Stomach (tissue), 9 donors: ENCODE results near the gene PGPEP1. TPM values are rescaled to one million over a fixed set of nuclear protein-coding genes. Genes with fewer than 3 reads are reported as not detected.

Experiments used
- DNase-seq, 2 donors: peaks; one replicate each; pipeline versions ENCODE4 v3.0.0 to v3.0.0-alpha.2; 2013 to 2019
- H3K27ac ChIP-seq, 5 donors: fragments of 200-600 bp in 4 of 5; sonication (generic) in 4 of 5; one replicate each; pipeline ENCODE4 v1.5.1; 2013 to 2019; ENCODE audit warnings: mild to moderate bottlenecking in 1 of 5, moderate library complexity in 1 of 5
- H3K27me3 ChIP-seq, 3 donors: fragments of 200-600 bp; sonication (generic); one replicate each; pipeline ENCODE4 v1.5.1; 2017 to 2019; ENCODE audit warnings: mixed run types in 1 of 3
- H3K36me3 ChIP-seq, 4 donors: fragments of 200-600 bp; sonication (generic); 1 replicate in 3 of 4; 2 replicates in 1 of 4; pipeline ENCODE4 v1.5.1; 2016 to 2019
- H3K4me1 ChIP-seq, 4 donors: fragments of 200-600 bp; sonication (generic); one replicate each; pipeline ENCODE4 v1.5.1; 2016 to 2019
- H3K4me3 ChIP-seq, 4 donors: fragments of 200-600 bp; sonication (generic) in 3 of 4; one replicate each; pipeline ENCODE4 v1.5.1; 2016 to 2019; ENCODE audit warnings: mild to moderate bottlenecking in 1 of 4
- H3K9me3 ChIP-seq, 4 donors: fragments of 200-600 bp; sonication (generic); one replicate each; pipeline ENCODE4 v1.5.1; 2016 to 2019
- CTCF ChIP-seq, 7 experiments: fragments of 450-650 bp in 4 of 7; fragments of 200-600 bp in 3 of 7; sonication (generic) in 3 of 7; IDR thresholded peaks; one replicate each; pipeline ENCODE4 v1.5.1; 2016 to 2019; ENCODE audit warnings: antibody characterized with exemption in 7 of 7, control low read depth in 2 of 7, mild to moderate bottlenecking in 1 of 7
- EP300 ChIP-seq: sonication (generic); formaldehyde crosslinking; IDR thresholded peaks from one replicate; pipeline ENCODE4 v1.6.1; 2017; ENCODE audit warnings: antibody characterized with exemption
- POLR2A ChIP-seq, 4 donors: fragments of 450-650 bp; IDR thresholded peaks; one replicate each; pipeline ENCODE4 v1.6.1; 2016; ENCODE audit warnings: antibody characterized with exemption in 4 of 4, control low read depth in 2 of 4, mild to moderate bottlenecking in 1 of 4, moderate library complexity in 1 of 4
- POLR2AphosphoS5 ChIP-seq, 3 donors: sonication (generic); formaldehyde crosslinking; IDR thresholded peaks; one replicate each; pipeline ENCODE4 v1.6.1; 2016; ENCODE audit warnings: antibody characterized with exemption in 3 of 3
- WGBS, 5 donors: extraction: QIAGEN DNeasy Blood & Tissue Kit in 3 of 5; methylation state at CpG; one replicate each; pipeline versions ENCODE4 v1.1.5 to v1.1.7; 2013 to 2018; 5-methylcytosine and 5-hydroxymethylcytosine counted together
- intact Hi-C: fragments of 100-400 bp; cut with DNase I; formaldehyde crosslinking; loops from one replicate; pipeline ENCODE4 v1.15.1; 2023; ENCODE audit warnings: low total_unique reads
- polyA plus RNA-seq, 3 donors: library from polyadenylated mRNA; stranded (reverse); fragments of 200-250 nt; gene quantifications; one replicate each; pipeline ENCODE4 v1.2.3, GENCODE V29; 2013
- small RNA-seq, 4 donors: library from RNA; depleted of rRNA; stranded (forward); fragments of <200 nt; gene quantifications; one replicate each; pipeline ENCODE3, GENCODE V24; 2016
- total RNA-seq, 5 donors: library from RNA; depleted of rRNA; stranded (reverse); fragments of >200 nt; gene quantifications; one replicate each; pipeline versions ENCODE4 v1.1.0 to v1.2.3, GENCODE V29; 2014 to 2016
- donor health status: healthy with polysubstance abuse.
- donor health status: Bipolar disorder and iron deficiency.
- donor health status: healthy.

Gene PGPEP1
- total and polyA plus RNA-seq, 8 donors = 8.0 to 58.9 (median 26.0) TPM

DNA sequence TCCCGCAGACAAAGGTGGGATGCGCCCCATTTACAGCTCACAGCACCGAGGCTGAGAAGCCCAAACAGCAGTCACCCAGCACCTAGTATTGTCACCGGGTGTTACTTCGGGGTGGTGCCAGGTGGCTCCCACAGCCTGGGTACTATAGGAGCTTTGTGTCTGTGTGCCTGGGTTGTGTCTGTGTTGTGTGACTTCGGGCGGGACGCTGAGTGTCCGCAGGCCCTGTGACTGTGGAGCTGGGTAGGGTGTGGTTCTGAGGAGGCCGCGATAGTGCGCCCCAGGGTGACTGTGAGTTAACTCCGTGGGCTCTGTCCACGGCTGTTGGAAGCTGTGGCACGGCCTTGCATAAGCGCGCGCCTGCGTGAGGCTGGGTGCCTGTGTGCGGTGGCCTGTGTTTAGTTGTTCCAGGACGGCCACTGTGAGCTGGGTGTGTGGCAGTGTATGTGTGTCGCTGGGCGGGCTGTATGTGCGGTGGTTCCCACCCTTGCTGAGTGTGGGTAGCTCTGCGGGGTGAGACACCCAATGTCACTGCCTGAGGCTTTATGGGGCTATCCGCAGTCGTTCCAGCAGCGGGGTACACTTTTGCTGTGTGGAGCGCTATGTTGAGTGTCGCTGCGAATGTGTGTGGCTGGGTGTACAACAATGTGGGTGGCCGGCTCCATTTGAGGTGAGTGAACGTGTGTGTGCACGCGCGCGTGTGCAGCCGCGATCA lies 78.2 kb downstream of the PGPEP1 start:
- 7 to 33% (median 10%) methylated on average over 10 to 39 of the region's 39 CpGs for WGBS, 5 donors
- intact Hi-C loops = no loop called here
- no peaks in the 10 kb centered on the region for H3K9me3 ChIP-seq
- H3K4me1 ChIP-seq = peaks cover 74 to 91% (median 89%) of the 10 kb centered on the region in 4 donors
- DNase-seq = no peak
- TF ChIP-seq POLR2A (IDR thresholded peaks at IDR 0.05) (no peak), POLR2AphosphoS5 (IDR thresholded peaks at IDR 0.05) (no peak), CTCF (IDR thresholded peaks at IDR 0.05) (no peak), EP300 (no peak)
- no peaks in the 10 kb centered on the region for H3K36me3 ChIP-seq
- peaks cover 0 to 35% (median 22%) of the 10 kb centered on the region in 3 donors for H3K27me3 ChIP-seq
- H3K27ac ChIP-seq = peak overlapping the region; percentile 84 to 95 (median 90)
- peak overlapping the region; percentile 65 to 69 (median 68) for H3K4me3 ChIP-seq

- H3K27me3 ChIP-seq = peaks cover 0 to 35% (median 22%) of the 10 kb centered on the region in 3 donors
- TF ChIP-seq CTCF (IDR thresholded peaks at IDR 0.05) (peak in 3 of 7 experiments; percentile 12 to 52 (median 24)), POLR2A (IDR thresholded peaks at IDR 0.05) (no peak), POLR2AphosphoS5 (IDR thresholded peaks at IDR 0.05) (peak; percentile 8 to 64 (median 28))
- peak; percentile 76 to 93 for DNase-seq
- H3K36me3 ChIP-seq = no peaks in the 10 kb centered on the region
- H3K27ac ChIP-seq = peak within 1 kb of the TSS; percentile 84 to 95 (median 90)
- no peaks in the 10 kb centered on the region for H3K9me3 ChIP-seq
- H3K4me3 ChIP-seq = peak within 1 kb of the TSS; percentile 65 to 69 (median 68)
- intact Hi-C loops = no loop called here
- H3K4me1 ChIP-seq = peaks cover 73 to 94% (median 93%) of the 10 kb centered on the region in 4 donors
- WGBS, 5 donors = 0 to 2% (median 1%) methylated on average over 20 to 80 of the region's 80 CpGs
Measured at GRCh38 chr19:18419195-18419698, 78.8 kb downstream of the PGPEP1 start, which contains the start of gene SSBP4. SSBP4 (plus strand) TSS chr19:18419398; CDS start chr19:18419649, 251 bp downstream.

Small RNA genes within 50 kb of the gene (small RNA-seq; reads per million reads assigned to genes)
- gene MIR3189 (0 reads per million in 4 donors), gene RN7SL513P (0 reads per million in 4 donors)

Other genes with a start within 250 kb of the PGPEP1 start
- gene MAST3, start 242.8 kb upstream of the PGPEP1 start, total RNA-seq = 10 to 100 TPM in 3 of 5 donors, 1 to 10 TPM in 2; 1.7 to 29.0 (median 10.7) TPM
- 1 to 10 TPM; 1.8 to 4.0 (median 1.9) TPM for gene MAST3, start 242.8 kb upstream of the PGPEP1 start, polyA plus RNA-seq
- gene PIK3R2, start 187.4 kb upstream of the PGPEP1 start, total RNA-seq = 100 to 1,000 TPM in 1 of 5 donors, 10 to 100 TPM in 3, 1 to 10 TPM in 1; 6.6 to 490 (median 22.2) TPM
- 1 to 10 TPM; 2.0 to 5.5 (median 2.6) TPM for gene PIK3R2, start 187.4 kb upstream of the PGPEP1 start, polyA plus RNA-seq
- gene IFI30, start 166.8 kb upstream of the PGPEP1 start, total RNA-seq = 100 to 1,000 TPM in 1 of 5 donors, 10 to 100 TPM in 3, not detected in 1; 37.3 to 199 (median 43.9) TPM
- gene IFI30, start 166.8 kb upstream of the PGPEP1 start, polyA plus RNA-seq = 100 to 1,000 TPM in 1 of 3 donors, 10 to 100 TPM in 2; 53.2 to 103 (median 82.9) TPM
- 100 to 1,000 TPM in 1 of 5 donors, 10 to 100 TPM in 2, 1 to 10 TPM in 2; 5.9 to 200 (median 13.0) TPM for gene MPV17L2, start 147.4 kb upstream of the PGPEP1 start, total RNA-seq
- 10 to 100 TPM; 11.6 to 15.4 (median 13.3) TPM for gene MPV17L2, start 147.4 kb upstream of the PGPEP1 start, polyA plus RNA-seq
- 1 to 10 TPM in 3 of 5 donors, under 1 TPM in 1, not detected in 1; 0.87 to 2.2 (median 1.7) TPM for gene RAB3A, start 136.6 kb upstream of the PGPEP1 start, total RNA-seq
- gene RAB3A, start 136.6 kb upstream of the PGPEP1 start, polyA plus RNA-seq = 1 to 10 TPM; 1.4 to 2.2 (median 2.0) TPM
- 10 to 100 TPM in 3 of 5 donors, 1 to 10 TPM in 1, under 1 TPM in 1; 0.87 to 25.4 (median 11.4) TPM for gene PDE4C, start 114.2 kb upstream of the PGPEP1 start, total RNA-seq
- gene PDE4C, start 114.2 kb upstream of the PGPEP1 start, polyA plus RNA-seq = under 1 TPM in 1 of 3 donors, not detected in 2; 0.95 TPM
- gene IQCN, start 66.1 kb upstream of the PGPEP1 start, total RNA-seq = 10 to 100 TPM in 1 of 5 donors, 1 to 10 TPM in 3, not detected in 1; 2.4 to 35.7 (median 4.0) TPM
- gene IQCN, start 66.1 kb upstream of the PGPEP1 start, polyA plus RNA-seq = 1 to 10 TPM; 1.4 to 2.7 (median 2.6) TPM
- gene JUND, start 59.0 kb upstream of the PGPEP1 start, total RNA-seq = 1,000 to 10,000 TPM in 2 of 5 donors, 100 to 1,000 TPM in 3; 118 to 1,659 (median 737) TPM
- gene JUND, start 59.0 kb upstream of the PGPEP1 start, polyA plus RNA-seq = 100 to 1,000 TPM in 2 of 3 donors, 10 to 100 TPM in 1; 78.6 to 272 (median 102) TPM
- gene LSM4, start 17.5 kb upstream of the PGPEP1 start, total RNA-seq = 100 to 1,000 TPM in 2 of 5 donors, 10 to 100 TPM in 3; 24.1 to 185 (median 98.6) TPM
- 100 to 1,000 TPM; 114 to 181 (median 173) TPM for gene LSM4, start 17.5 kb upstream of the PGPEP1 start, polyA plus RNA-seq
- gene GDF15, start 45.6 kb downstream of the PGPEP1 start, total RNA-seq = 100 to 1,000 TPM in 1 of 5 donors, 10 to 100 TPM in 4; 17.3 to 102 (median 46.9) TPM
- gene GDF15, start 45.6 kb downstream of the PGPEP1 start, polyA plus RNA-seq = 100 to 1,000 TPM in 1 of 3 donors, 10 to 100 TPM in 2; 14.2 to 134 (median 44.5) TPM
- gene LRRC25, start 57.0 kb downstream of the PGPEP1 start, total RNA-seq = 10 to 100 TPM in 1 of 5 donors, 1 to 10 TPM in 2, not detected in 2; 2.9 to 11.2 (median 7.2) TPM
- gene LRRC25, start 57.0 kb downstream of the PGPEP1 start, polyA plus RNA-seq = 1 to 10 TPM in 2 of 3 donors, under 1 TPM in 1; 0.98 to 2.4 (median 1.7) TPM
- 100 to 1,000 TPM in 1 of 5 donors, 10 to 100 TPM in 4; 22.8 to 253 (median 39.7) TPM for gene SSBP4, start 78.8 kb downstream of the PGPEP1 start, total RNA-seq
- 10 to 100 TPM; 49.9 to 77.6 (median 54.4) TPM for gene SSBP4, start 78.8 kb downstream of the PGPEP1 start, polyA plus RNA-seq
- gene ISYNA1, start 97.5 kb downstream of the PGPEP1 start, total RNA-seq = 10 to 100 TPM in 4 of 5 donors, 1 to 10 TPM in 1; 7.8 to 47.3 (median 15.8) TPM
- gene ISYNA1, start 97.5 kb downstream of the PGPEP1 start, polyA plus RNA-seq = 10 to 100 TPM in 2 of 3 donors, 1 to 10 TPM in 1; 9.5 to 39.7 (median 15.0) TPM
- 10 to 100 TPM in 3 of 5 donors, 1 to 10 TPM in 2; 8.0 to 88.7 (median 13.5) TPM for gene ELL, start 181.5 kb downstream of the PGPEP1 start, total RNA-seq
- 10 to 100 TPM in 1 of 3 donors, 1 to 10 TPM in 2; 4.1 to 12.7 (median 8.1) TPM for gene ELL, start 181.5 kb downstream of the PGPEP1 start, polyA plus RNA-seq
- 100 to 1,000 TPM in 4 of 5 donors, 10 to 100 TPM in 1; 87.8 to 819 (median 197) TPM for gene FKBP8, start 203.0 kb downstream of the PGPEP1 start, total RNA-seq
- gene FKBP8, start 203.0 kb downstream of the PGPEP1 start, polyA plus RNA-seq = 100 to 1,000 TPM; 157 to 254 (median 249) TPM
- 100 to 1,000 TPM in 2 of 5 donors, 10 to 100 TPM in 3; 30.8 to 513 (median 55.4) TPM for gene KXD1, start 217.3 kb downstream of the PGPEP1 start, total RNA-seq
- 100 to 1,000 TPM in 1 of 3 donors, 10 to 100 TPM in 2; 71.0 to 131 (median 84.5) TPM for gene KXD1, start 217.3 kb downstream of the PGPEP1 start, polyA plus RNA-seq
- gene UBA52, start 231.3 kb downstream of the PGPEP1 start, total RNA-seq = 100 to 1,000 TPM in 4 of 5 donors, 10 to 100 TPM in 1; 84.3 to 596 (median 358) TPM
- 1,000 to 10,000 TPM; 1,291 to 1,681 (median 1,311) TPM for gene UBA52, start 231.3 kb downstream of the PGPEP1 start, polyA plus RNA-seq
- 100 to 1,000 TPM in 2 of 5 donors, 10 to 100 TPM in 3; 15.6 to 483 (median 85.3) TPM for gene REX1BD, start 248.2 kb downstream of the PGPEP1 start, total RNA-seq
- 100 to 1,000 TPM; 110 to 204 (median 118) TPM for gene REX1BD, start 248.2 kb downstream of the PGPEP1 start, polyA plus RNA-seq